Esophagus muscularis mucosa (tissue), 4 donors: ENCODE results near the gene SETD4. TPM values are rescaled to one million over a fixed set of nuclear protein-coding genes. Genes with fewer than 3 reads are reported as not detected.

Experiments used
- DNase-seq: peaks from one replicate; pipeline ENCODE4 v3.0.0-alpha.2; 2017; ENCODE audit errors: extremely low spot score
- H3K27ac ChIP-seq, 4 donors: fragments of 200-600 bp; sonication (generic); replicated peaks in 1 of 4; 1 replicate in 3 of 4; 2 replicates in 1 of 4; pipeline ENCODE4 v1.5.1; 2016 to 2019; ENCODE audit warnings: mild to moderate bottlenecking in 1 of 4
- H3K27me3 ChIP-seq, 4 donors: fragments of 200-600 bp; sonication (generic); one replicate each; pipeline versions ENCODE4 v1.5.1 to v1.6.0; 2016 to 2019
- H3K36me3 ChIP-seq, 4 donors: fragments of 200-600 bp; sonication (generic); one replicate each; pipeline ENCODE4 v1.5.1; 2016 to 2019
- H3K4me1 ChIP-seq, 4 donors: fragments of 200-600 bp; sonication (generic); one replicate each; pipeline ENCODE4 v1.5.1; 2016 to 2019
- H3K4me3 ChIP-seq, 4 donors: fragments of 200-600 bp; sonication (generic); 1 replicate in 2 of 4; 2 replicates in 2 of 4; pipeline ENCODE4 v1.5.1; 2016 to 2019; ENCODE audit warnings: mild to moderate bottlenecking in 4 of 4, moderate library complexity in 1 of 4
- H3K9me3 ChIP-seq, 4 donors: fragments of 200-600 bp; sonication (generic); 1 replicate in 3 of 4; 2 replicates in 1 of 4; pipeline ENCODE4 v1.5.1; 2016 to 2019
- EP300 ChIP-seq: sonication (generic); formaldehyde crosslinking; IDR thresholded peaks from one replicate; pipeline ENCODE4 v1.6.1; 2017; ENCODE audit warnings: antibody characterized with exemption
- POLR2A ChIP-seq: fragments of 450-650 bp; IDR thresholded peaks from one replicate; pipeline ENCODE4 v1.6.1; 2017; ENCODE audit warnings: antibody characterized with exemption, moderate library complexity, mild to moderate bottlenecking, low read depth
- POLR2AphosphoS5 ChIP-seq, 2 donors: sonication (generic); formaldehyde crosslinking; IDR thresholded peaks; one replicate each; pipeline ENCODE4 v1.6.1; 2017; ENCODE audit warnings: antibody characterized with exemption in 2 of 2
- WGBS: methylation state at CpG from one replicate; pipeline ENCODE4 v1.1.5; 2018; 5-methylcytosine and 5-hydroxymethylcytosine counted together
- intact Hi-C: fragments of 100-400 bp; cut with DNase I; formaldehyde crosslinking; loops from one replicate; pipeline ENCODE4 v1.15.1; 2023
- total RNA-seq, 4 donors: library from RNA; depleted of rRNA; stranded (reverse); fragments of >200 nt; gene quantifications; one replicate each; pipeline versions ENCODE4 v1.1.0 to v1.2.1, GENCODE V29; 2016
- TF ChIP-seq, protein P1 (sequence below), 3 experiments: fragments of 200-600 bp in 2 of 3; fragments of 450-650 bp in 1 of 3; sonication (generic) in 2 of 3; IDR thresholded peaks; one replicate each; pipeline ENCODE4 v1.5.1; 2017 to 2019; ENCODE audit warnings: antibody characterized with exemption in 3 of 3, mild to moderate bottlenecking in 2 of 3, moderate library complexity in 1 of 3

The SETD4 gene
- total RNA-seq, 4 donors from 2014 or later = 10.8 to 15.2 (median 13.3) TPM

DNA sequence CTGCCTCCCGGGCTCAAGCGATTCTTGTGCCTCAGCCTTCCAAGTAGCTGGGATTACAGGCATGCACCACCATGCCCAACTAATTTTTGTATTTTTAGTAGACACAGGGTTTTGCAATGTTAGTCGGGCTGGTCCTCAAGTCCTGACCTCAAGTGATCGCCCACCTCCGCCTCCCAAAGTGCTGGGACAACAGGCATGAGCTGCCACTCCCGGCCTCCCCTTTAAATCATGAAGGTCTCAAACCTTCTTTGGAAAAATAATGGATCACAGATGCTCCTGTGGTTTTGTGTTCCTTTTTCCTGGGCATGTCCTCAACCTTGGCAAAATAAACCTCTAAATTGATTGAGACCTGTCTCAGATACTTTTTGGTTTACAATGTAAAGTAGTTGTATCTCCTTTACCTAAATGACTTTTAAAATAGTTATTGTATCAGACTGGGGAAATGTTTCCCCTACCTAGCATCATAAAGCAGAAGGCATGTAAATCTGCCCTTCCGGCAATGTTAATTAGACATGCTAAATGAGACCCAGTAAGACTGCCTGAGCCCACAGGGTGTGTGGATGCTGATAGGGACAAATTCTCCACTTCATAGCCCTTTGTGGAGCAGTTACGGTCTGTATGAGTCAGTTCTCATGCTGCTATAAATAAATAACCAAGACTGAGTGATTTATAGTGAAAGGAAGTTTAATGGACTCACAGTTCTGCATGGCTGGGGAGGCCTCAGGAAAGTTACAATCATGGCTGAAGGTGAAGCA is 37.3 kb upstream of the SETD4 start:
- Histone ChIP-seq H3K27ac (no peak overlapping the region), H3K4me1 (no peaks in the 10 kb centered on the region), H3K9me3 (no peaks in the 10 kb centered on the region), H3K36me3 (no peaks in the 10 kb centered on the region), H3K27me3 (peaks cover 0 to 29% (median 0%) of the 10 kb centered on the region in 4 donors), H3K4me3 (no peak overlapping the region)
- intact Hi-C loops = no loop called here
- no peak for DNase-seq
- TF ChIP-seq POLR2AphosphoS5 (IDR thresholded peaks at IDR 0.05) (no peak), EP300 (no peak), POLR2A (no peak)
- TF ChIP-seq, protein P1, sequence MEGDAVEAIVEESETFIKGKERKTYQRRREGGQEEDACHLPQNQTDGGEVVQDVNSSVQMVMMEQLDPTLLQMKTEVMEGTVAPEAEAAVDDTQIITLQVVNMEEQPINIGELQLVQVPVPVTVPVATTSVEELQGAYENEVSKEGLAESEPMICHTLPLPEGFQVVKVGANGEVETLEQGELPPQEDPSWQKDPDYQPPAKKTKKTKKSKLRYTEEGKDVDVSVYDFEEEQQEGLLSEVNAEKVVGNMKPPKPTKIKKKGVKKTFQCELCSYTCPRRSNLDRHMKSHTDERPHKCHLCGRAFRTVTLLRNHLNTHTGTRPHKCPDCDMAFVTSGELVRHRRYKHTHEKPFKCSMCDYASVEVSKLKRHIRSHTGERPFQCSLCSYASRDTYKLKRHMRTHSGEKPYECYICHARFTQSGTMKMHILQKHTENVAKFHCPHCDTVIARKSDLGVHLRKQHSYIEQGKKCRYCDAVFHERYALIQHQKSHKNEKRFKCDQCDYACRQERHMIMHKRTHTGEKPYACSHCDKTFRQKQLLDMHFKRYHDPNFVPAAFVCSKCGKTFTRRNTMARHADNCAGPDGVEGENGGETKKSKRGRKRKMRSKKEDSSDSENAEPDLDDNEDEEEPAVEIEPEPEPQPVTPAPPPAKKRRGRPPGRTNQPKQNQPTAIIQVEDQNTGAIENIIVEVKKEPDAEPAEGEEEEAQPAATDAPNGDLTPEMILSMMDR (IDR thresholded peaks at IDR 0.05) = no peak
- WGBS = 70% methylated on average over 8 of the region's 8 CpGs

DNA sequence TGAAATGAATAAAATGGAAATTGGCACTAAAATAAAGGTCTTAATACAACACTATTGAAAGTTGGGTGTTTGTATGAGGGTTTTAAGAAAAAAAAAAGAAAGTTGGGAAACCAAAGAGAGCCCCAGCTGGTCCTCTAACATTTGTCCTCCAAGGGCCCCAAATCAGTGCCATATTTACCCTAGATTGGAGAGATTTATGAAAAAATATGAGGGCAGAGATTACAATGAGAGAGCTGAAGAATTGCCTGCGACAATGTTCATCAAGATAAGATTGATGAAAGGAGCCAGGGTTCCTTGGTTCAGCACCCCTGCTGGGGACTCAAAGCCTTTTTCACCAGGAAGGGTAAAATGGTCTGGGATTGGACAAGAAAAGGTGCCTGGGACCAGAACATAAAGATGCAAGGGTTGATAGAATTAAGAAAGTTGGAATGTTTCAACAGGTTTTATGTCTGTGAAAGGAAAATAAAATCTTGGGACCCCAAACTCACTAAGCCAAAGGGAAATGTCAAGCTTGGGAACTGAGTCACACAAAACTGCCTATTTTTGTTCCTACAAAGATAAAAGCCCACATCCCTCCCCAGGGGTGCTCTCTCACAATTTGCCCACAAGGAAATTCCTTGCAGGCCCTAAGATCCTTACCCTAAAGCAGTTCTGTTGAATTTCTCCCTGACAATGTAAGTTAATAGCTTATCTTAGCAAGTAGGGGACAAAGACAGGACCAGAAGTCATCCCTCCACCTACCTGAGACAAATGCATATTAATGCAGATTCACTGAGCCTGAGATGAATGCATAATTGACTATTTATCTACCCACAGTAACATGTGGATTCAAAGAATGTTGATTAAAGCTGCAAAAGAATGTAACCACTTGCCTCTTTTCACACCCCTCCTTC is 36.3 kb upstream of the SETD4 start:
- WGBS = 53% methylated on average over 1 of the region's 1 CpG
- TF ChIP-seq EP300 (no peak), POLR2A (no peak), POLR2AphosphoS5 (IDR thresholded peaks at IDR 0.05) (no peak)
- TF ChIP-seq, protein P1 (IDR thresholded peaks at IDR 0.05) = no peak
- no peaks in the 10 kb centered on the region for H3K36me3 ChIP-seq

DNA sequence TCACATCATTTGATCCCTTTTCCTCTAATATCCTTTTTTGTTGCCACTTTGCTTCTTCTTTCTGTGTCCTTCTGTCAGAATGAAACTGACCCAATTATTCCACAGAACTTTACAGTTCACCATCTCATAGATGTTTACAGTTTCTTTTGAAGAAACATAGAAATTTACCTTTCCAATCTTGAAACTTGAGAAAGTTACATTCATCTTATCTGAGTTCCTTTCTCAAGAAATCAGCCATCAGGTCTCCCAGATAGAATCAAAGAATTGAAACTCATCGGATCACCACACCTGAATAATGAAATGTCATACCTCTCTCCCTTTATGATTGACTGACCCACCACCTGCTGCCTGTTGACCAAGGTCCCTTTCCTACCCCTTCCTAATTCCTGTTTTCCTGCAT is 33.2 kb upstream of the SETD4 start:
- no peak for DNase-seq
- H3K4me3 ChIP-seq = no peak overlapping the region
- TF ChIP-seq POLR2A = no peak
- no peak for TF ChIP-seq EP300
- TF ChIP-seq POLR2AphosphoS5 (IDR thresholded peaks at IDR 0.05) = no peak
- TF ChIP-seq, protein P1 (IDR thresholded peaks at IDR 0.05) = no peak
- peaks cover 0 to 17% (median 0%) of the 10 kb centered on the region in 4 donors for H3K27me3 ChIP-seq
- H3K27ac ChIP-seq = no peak overlapping the region
- intact Hi-C loops = no loop called here
- 92% methylated on average over 1 of the region's 1 CpG for WGBS
- H3K4me1 ChIP-seq = no peaks in the 10 kb centered on the region
- no peaks in the 10 kb centered on the region for H3K36me3 ChIP-seq
- no peaks in the 10 kb centered on the region for H3K9me3 ChIP-seq

More for the DNA sequence above, 36.3 kb upstream of the SETD4 start:
- Histone ChIP-seq H3K9me3 (no peaks in the 10 kb centered on the region), H3K27me3 (peaks cover 0 to 29% (median 0%) of the 10 kb centered on the region in 4 donors), H3K4me3 (no peak overlapping the region), H3K4me1 (no peaks in the 10 kb centered on the region), H3K27ac (no peak overlapping the region)
- intact Hi-C loops = no loop called here
- DNase-seq = no peak

DNA sequence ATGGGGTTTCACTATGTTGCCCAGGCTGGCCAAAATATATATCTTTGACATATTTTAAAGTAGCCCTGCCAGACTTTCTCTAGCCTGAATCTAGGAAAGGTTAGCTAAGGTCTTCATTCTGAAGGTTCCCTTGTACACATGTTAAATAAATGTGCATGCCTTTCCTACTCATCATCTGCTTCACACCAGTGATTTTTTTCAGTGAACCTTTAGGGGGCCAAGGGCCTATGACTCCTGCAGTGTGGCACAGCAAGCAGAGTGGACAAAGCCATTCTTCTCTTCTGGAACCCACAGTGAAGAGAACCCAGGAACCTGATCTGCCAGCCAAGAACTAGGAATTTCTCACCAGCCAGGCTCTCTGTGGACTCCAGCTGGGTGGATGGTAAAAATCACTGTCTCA is 32.4 kb upstream of the SETD4 start:
- H3K4me1 ChIP-seq = no peaks in the 10 kb centered on the region
- intact Hi-C loops = no loop called here
- H3K36me3 ChIP-seq = no peaks in the 10 kb centered on the region
- TF ChIP-seq EP300 (no peak), POLR2A (no peak), POLR2AphosphoS5 (IDR thresholded peaks at IDR 0.05) (no peak)
- TF ChIP-seq, protein P1 (IDR thresholded peaks at IDR 0.05) = no peak
- no peak overlapping the region for H3K27ac ChIP-seq
- no peak overlapping the region for H3K4me3 ChIP-seq
- DNase-seq = no peak
- peaks cover 0 to 15% (median 0%) of the 10 kb centered on the region in 4 donors for H3K27me3 ChIP-seq
- no peaks in the 10 kb centered on the region for H3K9me3 ChIP-seq
